ENCODE results near the gene ZDHHC13. TPM values are rescaled to one million over a fixed set of nuclear protein-coding genes. Genes with fewer than 3 reads are reported as not detected.

The ZDHHC13 gene
- total and polyA plus RNA-seq, 10 of the 15 experiments (the other 5 are each of a cell fraction or from before 2014, with no cell fraction given), result 8.5 to 34.2 (median 20.4) TPM

DNA sequence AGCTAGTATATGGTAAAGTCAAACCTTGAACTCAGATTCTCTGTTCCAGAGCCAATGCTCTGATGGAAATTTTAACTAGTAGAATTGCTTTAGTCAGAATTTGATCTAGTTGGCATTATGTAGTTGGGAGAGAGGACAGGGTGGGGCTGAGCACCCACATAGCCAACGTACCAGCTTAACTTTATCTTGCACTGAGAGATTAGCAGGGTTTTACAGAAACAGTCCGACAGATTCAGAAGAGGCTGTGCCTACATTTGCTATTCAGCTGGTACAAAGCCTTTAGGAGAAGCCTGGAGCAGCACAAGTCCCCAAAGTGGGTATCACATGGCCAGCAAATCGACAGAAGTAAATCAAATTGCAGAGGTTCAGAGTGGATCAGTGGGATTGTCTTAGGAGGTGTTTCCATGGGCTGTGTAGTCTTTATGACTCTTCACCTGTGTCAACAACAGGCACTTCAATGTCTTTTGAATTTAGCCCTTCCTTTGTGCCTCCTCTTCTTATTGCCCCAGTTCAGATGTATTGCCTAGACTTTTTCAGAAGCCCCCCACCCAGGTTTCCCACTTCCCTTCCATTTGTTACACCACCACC lies 92.1 kb downstream of the ZDHHC13 start:
- Histone ChIP-seq H3K4me1 (ENCODE audit: control insufficient read depth, insufficient read depth, low read length) (no peaks in the 10 kb centered on the region), H4K20me1 (ENCODE audit: control insufficient read depth, insufficient read depth) (no peaks in the 10 kb centered on the region), H2AFZ (ENCODE audit: control insufficient read depth, low read depth, low read length) (no peak overlapping the region), H3K79me2 (ENCODE audit: control insufficient read depth, insufficient read depth, low read length) (no peaks in the 10 kb centered on the region), H3K27ac (ENCODE audit: control insufficient read depth, insufficient read depth) (no peak overlapping the region), H3K9me3 (replicated peaks; ENCODE audit: control insufficient read depth, insufficient read depth, low read length) (no peaks in the 10 kb centered on the region), H3K36me3 (ENCODE audit: control insufficient read depth in 2 of 2, insufficient read depth in 2 of 2, low read length in 1 of 2) (no peaks in the 10 kb centered on the region), H3K4me2 (ENCODE audit: control insufficient read depth, insufficient read depth) (no peak overlapping the region), H3K4me3 (no peak overlapping the region), H3K9ac (ENCODE audit: control insufficient read depth, insufficient read depth, low read length) (no peak overlapping the region), H3K27me3 (replicated peaks in 1 of 2; ENCODE audit: control insufficient read depth in 2 of 2, insufficient read depth in 2 of 2, low read length in 1 of 2) (no peaks in the 10 kb centered on the region; a peak in 2 of 4 replicates)
- SMC1A ChIA-PET (ENCODE audit: uncharacterized antibody, unreplicated experiment), result no interaction called here
- DNase-seq (ENCODE audit: low read depth, low spot score) (no peak), FAIRE-seq (no peak), ATAC-seq (no peak)
- BruUV-seq (replicated peaks), result no TSS peak
- POLR2A ChIA-PET, result no interaction called here
- RAD21 ChIA-PET (ENCODE audit: unreplicated experiment), result no interaction called here
- 17% methylated on average over 3 of the region's 3 CpGs for WGBS (ENCODE audit: insufficient coverage, insufficient replicate concordance, low lambda C conversion rate, missing lambda C conversion rate)
- CTCF ChIA-PET, result interaction anchor here (0.7 to 1.4 kb wide), 2 partner anchors 16 to 138 kb away, joined by 3 read pairs; no protein-coding TSS in a partner anchor
- in situ Hi-C loops (cut with MboI) (no loop called here), intact Hi-C loops (cut with micrococcal nuclease; ENCODE audit: unreplicated experiment) (no loop called here)
- TF ChIP-seq BMI1 (IDR thresholded peaks at IDR 0.05; ENCODE audit: borderline replicate concordance) (no peak), BACH1 (IDR thresholded peaks at IDR 0.05; ENCODE audit: borderline replicate concordance) (no peak), WRNIP1 (IDR thresholded peaks at IDR 0.05; ENCODE audit: borderline replicate concordance, low read depth, low read length) (no peak), SUPT20H (IDR thresholded peaks at IDR 0.05; ENCODE audit: borderline replicate concordance, control insufficient read depth, low read depth, low read length) (no peak), ZNF384 (IDR thresholded peaks at IDR 0.05; ENCODE audit: borderline replicate concordance, low read depth, low read length) (no peak), TAF1 (IDR thresholded peaks at IDR 0.05; ENCODE audit: borderline replicate concordance, low read depth, low read length) (no peak), ZNF274 (IDR thresholded peaks at IDR 0.05; ENCODE audit: insufficient read depth, insufficient read length) (no peak), TCF12 (IDR thresholded peaks at IDR 0.05; ENCODE audit: low read depth, low read length) (no peak), USF1 (IDR thresholded peaks at IDR 0.05; ENCODE audit: borderline replicate concordance, extremely low read length, insufficient read depth, low read depth, low read length) (no peak), PAX5 (IDR thresholded peaks at IDR 0.05; ENCODE audit: borderline replicate concordance, low read depth, low read length) (no peak), CHD4 (IDR thresholded peaks at IDR 0.05) (no peak)
- TF ChIP-seq, protein P1, sequence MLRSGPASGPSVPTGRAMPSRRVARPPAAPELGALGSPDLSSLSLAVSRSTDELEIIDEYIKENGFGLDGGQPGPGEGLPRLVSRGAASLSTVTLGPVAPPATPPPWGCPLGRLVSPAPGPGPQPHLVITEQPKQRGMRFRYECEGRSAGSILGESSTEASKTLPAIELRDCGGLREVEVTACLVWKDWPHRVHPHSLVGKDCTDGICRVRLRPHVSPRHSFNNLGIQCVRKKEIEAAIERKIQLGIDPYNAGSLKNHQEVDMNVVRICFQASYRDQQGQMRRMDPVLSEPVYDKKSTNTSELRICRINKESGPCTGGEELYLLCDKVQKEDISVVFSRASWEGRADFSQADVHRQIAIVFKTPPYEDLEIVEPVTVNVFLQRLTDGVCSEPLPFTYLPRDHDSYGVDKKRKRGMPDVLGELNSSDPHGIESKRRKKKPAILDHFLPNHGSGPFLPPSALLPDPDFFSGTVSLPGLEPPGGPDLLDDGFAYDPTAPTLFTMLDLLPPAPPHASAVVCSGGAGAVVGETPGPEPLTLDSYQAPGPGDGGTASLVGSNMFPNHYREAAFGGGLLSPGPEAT (IDR thresholded peaks at IDR 0.05; ENCODE audit: low read depth), result no peak
- TF ChIP-seq, protein P2, sequence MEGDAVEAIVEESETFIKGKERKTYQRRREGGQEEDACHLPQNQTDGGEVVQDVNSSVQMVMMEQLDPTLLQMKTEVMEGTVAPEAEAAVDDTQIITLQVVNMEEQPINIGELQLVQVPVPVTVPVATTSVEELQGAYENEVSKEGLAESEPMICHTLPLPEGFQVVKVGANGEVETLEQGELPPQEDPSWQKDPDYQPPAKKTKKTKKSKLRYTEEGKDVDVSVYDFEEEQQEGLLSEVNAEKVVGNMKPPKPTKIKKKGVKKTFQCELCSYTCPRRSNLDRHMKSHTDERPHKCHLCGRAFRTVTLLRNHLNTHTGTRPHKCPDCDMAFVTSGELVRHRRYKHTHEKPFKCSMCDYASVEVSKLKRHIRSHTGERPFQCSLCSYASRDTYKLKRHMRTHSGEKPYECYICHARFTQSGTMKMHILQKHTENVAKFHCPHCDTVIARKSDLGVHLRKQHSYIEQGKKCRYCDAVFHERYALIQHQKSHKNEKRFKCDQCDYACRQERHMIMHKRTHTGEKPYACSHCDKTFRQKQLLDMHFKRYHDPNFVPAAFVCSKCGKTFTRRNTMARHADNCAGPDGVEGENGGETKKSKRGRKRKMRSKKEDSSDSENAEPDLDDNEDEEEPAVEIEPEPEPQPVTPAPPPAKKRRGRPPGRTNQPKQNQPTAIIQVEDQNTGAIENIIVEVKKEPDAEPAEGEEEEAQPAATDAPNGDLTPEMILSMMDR (IDR thresholded peaks at IDR 0.05 in 2 of 3, conservative IDR thresholded peaks at IDR 0.05 in 1 of 3; ENCODE audit: control insufficient read depth in 2 of 3, extremely low read depth in 1 of 3, insufficient read depth in 1 of 3, low read depth in 3 of 3, low read length in 3 of 3), result no peak
